ENCODE results near the gene COL21A1.

COL21A1 gene

DNA sequence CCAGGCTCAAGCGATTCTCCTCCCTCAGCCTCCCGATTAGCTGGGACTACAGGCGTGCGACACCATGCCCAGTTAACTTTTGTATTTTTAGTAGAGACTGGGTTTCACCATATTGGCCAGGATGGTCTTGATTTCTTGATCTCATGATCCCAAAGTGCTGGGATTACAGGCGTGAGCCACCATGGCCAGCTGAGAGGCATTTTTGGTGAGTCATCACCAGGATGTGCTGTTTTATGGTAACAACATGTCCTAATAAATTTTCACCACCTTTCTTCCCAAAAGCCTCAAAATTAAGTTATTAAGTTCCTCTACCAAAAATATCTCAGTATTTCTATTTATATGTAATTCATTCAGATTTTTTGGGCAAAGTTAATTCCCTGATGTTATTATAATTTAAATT lies 53.5 kb downstream of the COL21A1 start:
- Histone ChIP-seq H4K20me1 (ENCODE audit: insufficient read depth, low read length) (no peaks in the 10 kb centered on the region), H3K27me3 (ENCODE audit: low read depth, low read length) (no peaks in the 10 kb centered on the region), H3K36me3 (replicated peaks; ENCODE audit: low read depth, low read length) (no peaks in the 10 kb centered on the region), H3K9ac (ENCODE audit: low read length) (no peak overlapping the region), H3K27ac (ENCODE audit: low read length) (no peak overlapping the region), H2AFZ (ENCODE audit: low read depth, low read length) (no peak overlapping the region), H3K79me2 (ENCODE audit: low read length) (no peaks in the 10 kb centered on the region), H3K4me3 (ENCODE audit: low read length) (no peak overlapping the region), H3K9me3 (ENCODE audit: insufficient read depth, low read length) (no peaks in the 10 kb centered on the region), H3K4me1 (ENCODE audit: low read length) (no peaks in the 10 kb centered on the region), H3K4me2 (ENCODE audit: low read length) (no peak overlapping the region)
- TF ChIP-seq EZH2phosphoT487 (IDR thresholded peaks at IDR 0.05; ENCODE audit: low read depth) = no peak
- TF ChIP-seq, protein P1, sequence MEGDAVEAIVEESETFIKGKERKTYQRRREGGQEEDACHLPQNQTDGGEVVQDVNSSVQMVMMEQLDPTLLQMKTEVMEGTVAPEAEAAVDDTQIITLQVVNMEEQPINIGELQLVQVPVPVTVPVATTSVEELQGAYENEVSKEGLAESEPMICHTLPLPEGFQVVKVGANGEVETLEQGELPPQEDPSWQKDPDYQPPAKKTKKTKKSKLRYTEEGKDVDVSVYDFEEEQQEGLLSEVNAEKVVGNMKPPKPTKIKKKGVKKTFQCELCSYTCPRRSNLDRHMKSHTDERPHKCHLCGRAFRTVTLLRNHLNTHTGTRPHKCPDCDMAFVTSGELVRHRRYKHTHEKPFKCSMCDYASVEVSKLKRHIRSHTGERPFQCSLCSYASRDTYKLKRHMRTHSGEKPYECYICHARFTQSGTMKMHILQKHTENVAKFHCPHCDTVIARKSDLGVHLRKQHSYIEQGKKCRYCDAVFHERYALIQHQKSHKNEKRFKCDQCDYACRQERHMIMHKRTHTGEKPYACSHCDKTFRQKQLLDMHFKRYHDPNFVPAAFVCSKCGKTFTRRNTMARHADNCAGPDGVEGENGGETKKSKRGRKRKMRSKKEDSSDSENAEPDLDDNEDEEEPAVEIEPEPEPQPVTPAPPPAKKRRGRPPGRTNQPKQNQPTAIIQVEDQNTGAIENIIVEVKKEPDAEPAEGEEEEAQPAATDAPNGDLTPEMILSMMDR (IDR thresholded peaks at IDR 0.05; ENCODE audit: low read depth, low read length) = no peak

DNA sequence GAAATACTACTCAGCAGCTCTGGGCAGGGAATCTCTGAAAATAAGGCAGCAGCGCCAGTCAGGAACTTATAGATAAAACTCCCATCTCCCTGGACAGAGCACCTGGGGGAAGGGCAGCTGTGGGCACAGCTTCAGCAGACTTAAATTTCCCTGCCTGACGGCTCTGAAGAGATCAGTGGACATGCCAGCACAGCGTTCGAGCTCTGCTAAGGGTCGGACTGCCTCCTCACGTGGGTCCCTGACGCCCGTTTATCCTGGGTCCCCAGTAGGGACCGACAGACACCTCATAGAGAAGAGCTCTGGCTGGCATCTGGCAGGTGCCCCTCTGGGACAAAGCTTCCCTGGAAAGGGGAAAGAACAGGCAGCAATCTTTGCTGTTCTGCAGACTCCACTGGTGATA lies 59.0 kb downstream of the COL21A1 start:
- no peak overlapping the region for H3K9ac ChIP-seq (ENCODE audit: low read length)
- H3K4me3 ChIP-seq (ENCODE audit: low read length) = no peak overlapping the region
- no peaks in the 10 kb centered on the region for H3K36me3 ChIP-seq (replicated peaks; ENCODE audit: low read depth, low read length)
- no peak overlapping the region for H3K4me2 ChIP-seq (ENCODE audit: low read length)
- H4K20me1 ChIP-seq (ENCODE audit: insufficient read depth, low read length) = no peaks in the 10 kb centered on the region
- H3K27me3 ChIP-seq (ENCODE audit: low read depth, low read length) = no peaks in the 10 kb centered on the region
- H3K79me2 ChIP-seq (ENCODE audit: low read length) = no peaks in the 10 kb centered on the region
- H3K27ac ChIP-seq (ENCODE audit: low read length) = no peak overlapping the region
- H3K4me1 ChIP-seq (ENCODE audit: low read length) = no peaks in the 10 kb centered on the region
- H3K9me3 ChIP-seq (ENCODE audit: insufficient read depth, low read length) = no peaks in the 10 kb centered on the region
- no peak overlapping the region for H2AFZ ChIP-seq (ENCODE audit: low read depth, low read length)
- TF ChIP-seq, protein P1 (IDR thresholded peaks at IDR 0.05; ENCODE audit: low read depth, low read length) = no peak
- TF ChIP-seq EZH2phosphoT487 (IDR thresholded peaks at IDR 0.05; ENCODE audit: low read depth) = no peak

DNA sequence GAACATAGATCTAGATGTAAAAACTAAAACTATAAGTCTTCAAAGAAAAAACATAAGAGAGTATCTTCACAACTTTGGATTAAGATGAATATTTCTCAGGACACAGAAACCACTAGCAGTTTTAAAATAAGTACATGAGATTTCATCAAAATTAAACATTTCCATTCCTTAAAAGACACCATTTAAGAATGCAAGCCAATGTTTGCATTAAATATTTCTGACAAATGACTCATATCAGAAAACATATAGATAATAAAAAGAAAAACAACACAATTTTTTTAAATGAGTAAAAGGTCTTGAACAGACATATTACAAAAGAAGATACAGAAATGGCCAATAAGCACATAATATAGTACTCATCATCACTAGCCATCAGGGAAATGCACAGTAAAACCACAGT lies 59.7 kb downstream of the COL21A1 start:
- H3K9ac ChIP-seq (ENCODE audit: low read length) = no peak overlapping the region
- no peak overlapping the region for H3K4me2 ChIP-seq (ENCODE audit: low read length)
- TF ChIP-seq, protein P1 (IDR thresholded peaks at IDR 0.05; ENCODE audit: low read depth, low read length) = no peak
- no peak for TF ChIP-seq EZH2phosphoT487 (IDR thresholded peaks at IDR 0.05; ENCODE audit: low read depth)
- no peaks in the 10 kb centered on the region for H4K20me1 ChIP-seq (ENCODE audit: insufficient read depth, low read length)
- H3K4me1 ChIP-seq (ENCODE audit: low read length) = no peaks in the 10 kb centered on the region
- no peaks in the 10 kb centered on the region for H3K79me2 ChIP-seq (ENCODE audit: low read length)
- no peak overlapping the region for H2AFZ ChIP-seq (ENCODE audit: low read depth, low read length)
- no peak overlapping the region for H3K4me3 ChIP-seq (ENCODE audit: low read length)
- H3K36me3 ChIP-seq (replicated peaks; ENCODE audit: low read depth, low read length) = no peaks in the 10 kb centered on the region
- H3K27me3 ChIP-seq (ENCODE audit: low read depth, low read length) = no peaks in the 10 kb centered on the region
- no peak overlapping the region for H3K27ac ChIP-seq (ENCODE audit: low read length)
- no peaks in the 10 kb centered on the region for H3K9me3 ChIP-seq (ENCODE audit: insufficient read depth, low read length)

DNA sequence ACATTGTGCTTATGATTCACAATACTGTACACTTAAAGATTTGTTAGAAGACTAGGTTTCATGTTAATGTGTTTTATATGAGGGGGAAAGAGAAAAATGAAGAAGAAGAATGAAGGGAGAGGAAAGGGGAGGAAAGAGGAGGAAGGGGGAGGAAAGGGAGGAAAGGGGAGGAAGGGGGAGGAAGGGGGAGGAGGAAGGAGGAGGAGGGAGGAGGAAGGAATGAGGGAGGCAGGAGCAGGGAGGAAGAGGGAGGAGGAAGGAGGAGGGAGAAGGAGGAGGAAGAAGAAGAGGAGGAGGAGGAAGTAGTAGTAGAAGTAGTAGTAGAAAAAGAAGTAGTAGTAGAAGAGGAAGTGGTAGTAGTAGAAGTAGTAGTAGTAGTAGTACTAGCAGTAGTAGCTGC lies 70.6 kb downstream of the COL21A1 start:
- no peaks in the 10 kb centered on the region for H3K27me3 ChIP-seq (ENCODE audit: low read depth, low read length)

More for the DNA sequence above, 70.6 kb downstream of the COL21A1 start:
- Histone ChIP-seq H3K4me3 (ENCODE audit: low read length) (no peak overlapping the region), H3K36me3 (replicated peaks; ENCODE audit: low read depth, low read length) (peaks cover 2% of the 10 kb centered on the region), H3K79me2 (ENCODE audit: low read length) (no peaks in the 10 kb centered on the region), H3K9ac (ENCODE audit: low read length) (no peak overlapping the region), H2AFZ (ENCODE audit: low read depth, low read length) (no peak overlapping the region), H4K20me1 (ENCODE audit: insufficient read depth, low read length) (no peaks in the 10 kb centered on the region), H3K9me3 (ENCODE audit: insufficient read depth, low read length) (peaks cover 15% of the 10 kb centered on the region; the same call in 1 of the 2 replicates), H3K4me2 (ENCODE audit: low read length) (no peak overlapping the region), H3K4me1 (ENCODE audit: low read length) (no peaks in the 10 kb centered on the region), H3K27ac (ENCODE audit: low read length) (no peak overlapping the region)
- no peak for TF ChIP-seq EZH2phosphoT487 (IDR thresholded peaks at IDR 0.05; ENCODE audit: low read depth)
- TF ChIP-seq, protein P1 (IDR thresholded peaks at IDR 0.05; ENCODE audit: low read depth, low read length) = no peak

All from OCI-LY3 (cell line).